ENCODE results near the gene CCDC81. TPM values are rescaled to one million over a fixed set of nuclear protein-coding genes. Genes with fewer than 3 reads are reported as not detected.

The CCDC81 gene
- total RNA-seq, 1 experiment from 2014 or later, result 0.49 TPM

GRCh38 chr11:86447763-86448480 lies 73.2 kb downstream of the CCDC81 start:
- Histone ChIP-seq H3K27ac (ENCODE audit: low read length) (no peak overlapping the region), H3K9me3 (ENCODE audit: control insufficient read depth, insufficient read depth, low read depth, low read length) (no peaks in the 10 kb centered on the region), H3K27me3 (ENCODE audit: control insufficient read depth, insufficient read depth, low read length) (no peaks in the 10 kb centered on the region), H3K36me3 (ENCODE audit: control insufficient read depth, insufficient read depth, low read length) (no peaks in the 10 kb centered on the region), H3K4me1 (ENCODE audit: control insufficient read depth, insufficient read depth, low read length) (no peaks in the 10 kb centered on the region), H3K4me3 (ENCODE audit: low read depth in 2 of 2, low read length in 2 of 2) (no peak overlapping the region)
- in situ Hi-C loops (cut with HindIII; ENCODE audit: low pct_unique_long_range_greater_than_20kb, low sequenced_read_pairs), result no loop called here
- TF ChIP-seq, protein P1, sequence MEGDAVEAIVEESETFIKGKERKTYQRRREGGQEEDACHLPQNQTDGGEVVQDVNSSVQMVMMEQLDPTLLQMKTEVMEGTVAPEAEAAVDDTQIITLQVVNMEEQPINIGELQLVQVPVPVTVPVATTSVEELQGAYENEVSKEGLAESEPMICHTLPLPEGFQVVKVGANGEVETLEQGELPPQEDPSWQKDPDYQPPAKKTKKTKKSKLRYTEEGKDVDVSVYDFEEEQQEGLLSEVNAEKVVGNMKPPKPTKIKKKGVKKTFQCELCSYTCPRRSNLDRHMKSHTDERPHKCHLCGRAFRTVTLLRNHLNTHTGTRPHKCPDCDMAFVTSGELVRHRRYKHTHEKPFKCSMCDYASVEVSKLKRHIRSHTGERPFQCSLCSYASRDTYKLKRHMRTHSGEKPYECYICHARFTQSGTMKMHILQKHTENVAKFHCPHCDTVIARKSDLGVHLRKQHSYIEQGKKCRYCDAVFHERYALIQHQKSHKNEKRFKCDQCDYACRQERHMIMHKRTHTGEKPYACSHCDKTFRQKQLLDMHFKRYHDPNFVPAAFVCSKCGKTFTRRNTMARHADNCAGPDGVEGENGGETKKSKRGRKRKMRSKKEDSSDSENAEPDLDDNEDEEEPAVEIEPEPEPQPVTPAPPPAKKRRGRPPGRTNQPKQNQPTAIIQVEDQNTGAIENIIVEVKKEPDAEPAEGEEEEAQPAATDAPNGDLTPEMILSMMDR (IDR thresholded peaks at IDR 0.05), result no peak
- TF ChIP-seq, protein P2, sequence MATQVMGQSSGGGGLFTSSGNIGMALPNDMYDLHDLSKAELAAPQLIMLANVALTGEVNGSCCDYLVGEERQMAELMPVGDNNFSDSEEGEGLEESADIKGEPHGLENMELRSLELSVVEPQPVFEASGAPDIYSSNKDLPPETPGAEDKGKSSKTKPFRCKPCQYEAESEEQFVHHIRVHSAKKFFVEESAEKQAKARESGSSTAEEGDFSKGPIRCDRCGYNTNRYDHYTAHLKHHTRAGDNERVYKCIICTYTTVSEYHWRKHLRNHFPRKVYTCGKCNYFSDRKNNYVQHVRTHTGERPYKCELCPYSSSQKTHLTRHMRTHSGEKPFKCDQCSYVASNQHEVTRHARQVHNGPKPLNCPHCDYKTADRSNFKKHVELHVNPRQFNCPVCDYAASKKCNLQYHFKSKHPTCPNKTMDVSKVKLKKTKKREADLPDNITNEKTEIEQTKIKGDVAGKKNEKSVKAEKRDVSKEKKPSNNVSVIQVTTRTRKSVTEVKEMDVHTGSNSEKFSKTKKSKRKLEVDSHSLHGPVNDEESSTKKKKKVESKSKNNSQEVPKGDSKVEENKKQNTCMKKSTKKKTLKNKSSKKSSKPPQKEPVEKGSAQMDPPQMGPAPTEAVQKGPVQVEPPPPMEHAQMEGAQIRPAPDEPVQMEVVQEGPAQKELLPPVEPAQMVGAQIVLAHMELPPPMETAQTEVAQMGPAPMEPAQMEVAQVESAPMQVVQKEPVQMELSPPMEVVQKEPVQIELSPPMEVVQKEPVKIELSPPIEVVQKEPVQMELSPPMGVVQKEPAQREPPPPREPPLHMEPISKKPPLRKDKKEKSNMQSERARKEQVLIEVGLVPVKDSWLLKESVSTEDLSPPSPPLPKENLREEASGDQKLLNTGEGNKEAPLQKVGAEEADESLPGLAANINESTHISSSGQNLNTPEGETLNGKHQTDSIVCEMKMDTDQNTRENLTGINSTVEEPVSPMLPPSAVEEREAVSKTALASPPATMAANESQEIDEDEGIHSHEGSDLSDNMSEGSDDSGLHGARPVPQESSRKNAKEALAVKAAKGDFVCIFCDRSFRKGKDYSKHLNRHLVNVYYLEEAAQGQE (IDR thresholded peaks at IDR 0.05; ENCODE audit: insufficient read depth in 1 of 2, low read depth in 2 of 2, low read length in 1 of 2), result no peak
- TF ChIP-seq TCF7L2 (IDR thresholded peaks at IDR 0.05; ENCODE audit: low read depth, low read length) (no peak), POLR2AphosphoS5 (IDR thresholded peaks at IDR 0.05; ENCODE audit: low read depth, low read length) (no peak), SIN3A (IDR thresholded peaks at IDR 0.05; ENCODE audit: borderline replicate concordance, insufficient read depth, low read depth, low read length) (no peak)
- intact Hi-C loops (cut with micrococcal nuclease; ENCODE audit: unreplicated experiment), result no loop called here
- DNase-seq (ENCODE audit: low read depth, low spot score) (no peak), ATAC-seq (no peak)
- ChIA-PET POLR2A (interaction anchor here (0.6 kb wide), 1 partner anchor 27 kb away, joined by 3 read pairs; no protein-coding TSS in a partner anchor), CTCF (no interaction called here)
- BruUV-seq (replicated peaks), result no TSS peak

DNA sequence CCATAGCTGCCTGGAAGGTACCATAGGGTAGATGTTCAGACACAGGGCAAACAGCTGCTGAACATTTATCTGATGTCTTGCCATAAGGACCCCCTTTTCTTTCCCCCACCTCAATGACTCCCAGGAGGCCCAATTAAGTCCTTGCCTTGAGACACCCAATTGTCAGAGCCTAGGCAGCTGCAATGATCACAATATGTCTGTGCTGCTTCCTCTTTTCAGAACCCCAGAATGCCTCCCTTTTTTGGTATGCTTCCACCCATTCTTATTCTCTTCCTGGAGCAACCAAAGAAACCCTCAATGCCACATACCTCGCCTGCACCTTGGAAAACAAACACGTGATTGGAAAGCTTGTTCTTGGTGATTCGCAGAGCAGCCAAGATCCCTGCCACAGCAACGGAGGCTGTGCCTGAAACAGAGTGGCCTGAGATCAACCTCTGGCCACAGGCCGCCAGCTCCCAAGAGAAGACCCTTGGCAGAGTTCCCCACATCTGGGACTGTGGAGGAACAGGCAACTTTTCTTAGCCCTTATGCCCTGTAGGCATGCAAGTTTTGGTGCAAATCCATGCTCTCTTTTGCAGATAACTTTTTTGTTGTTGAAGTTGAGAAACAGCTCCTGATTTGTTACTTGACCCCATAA lies 75.4 kb downstream of the CCDC81 start:
- CTCF ChIA-PET, result no interaction called here
- in situ Hi-C loops (cut with HindIII; ENCODE audit: low pct_unique_long_range_greater_than_20kb, low sequenced_read_pairs), result no loop called here
- POLR2A ChIA-PET, result interaction anchor here (0.8 kb wide), 1 partner anchor 362 kb away, joined by 5 read pairs; no protein-coding TSS in a partner anchor

More for the DNA sequence above, 75.4 kb downstream of the CCDC81 start:
- Histone ChIP-seq H3K4me3 (ENCODE audit: low read depth in 2 of 2, low read length in 2 of 2) (no peak overlapping the region), H3K27ac (ENCODE audit: low read length) (no peak overlapping the region), H3K9me3 (ENCODE audit: control insufficient read depth, insufficient read depth, low read depth, low read length) (no peaks in the 10 kb centered on the region), H3K4me1 (ENCODE audit: control insufficient read depth, insufficient read depth, low read length) (no peaks in the 10 kb centered on the region), H3K27me3 (ENCODE audit: control insufficient read depth, insufficient read depth, low read length) (no peaks in the 10 kb centered on the region), H3K36me3 (ENCODE audit: control insufficient read depth, insufficient read depth, low read length) (no peaks in the 10 kb centered on the region)
- intact Hi-C loops (cut with micrococcal nuclease; ENCODE audit: unreplicated experiment), result loop anchor here (10.0 kb wide), 1 partner anchor 295 kb away; no protein-coding TSS in a partner anchor
- no TSS peak for BruUV-seq (replicated peaks)
- DNase-seq (ENCODE audit: low read depth, low spot score) (no peak), ATAC-seq (no peak)
- TF ChIP-seq SIN3A (IDR thresholded peaks at IDR 0.05; ENCODE audit: borderline replicate concordance, insufficient read depth, low read depth, low read length), result no peak
- no peak for TF ChIP-seq TCF7L2 (IDR thresholded peaks at IDR 0.05; ENCODE audit: low read depth, low read length)
- no peak for TF ChIP-seq POLR2AphosphoS5 (IDR thresholded peaks at IDR 0.05; ENCODE audit: low read depth, low read length)
- TF ChIP-seq, protein P2 (IDR thresholded peaks at IDR 0.05; ENCODE audit: insufficient read depth in 1 of 2, low read depth in 2 of 2, low read length in 1 of 2), result no peak
- TF ChIP-seq, protein P1 (IDR thresholded peaks at IDR 0.05), result no peak
